A549 treated with ZK216348 at 1 μM for 4 hours (cell line): ENCODE results near the gene CCN2. TPM values are rescaled to one million over a fixed set of nuclear protein-coding genes. Genes with fewer than 3 reads are reported as not detected.

Source experiments
- total RNA-seq: library from RNA; stranded (reverse); fragments of 200-300 nt; extraction: Qiagen RNA extraction; gene quantifications from 5 replicates; pipeline ENCODE4 v1.2.3, GENCODE V29; 2022; ENCODE audit warnings: low read depth

Gene CCN2
- total RNA-seq: 43.2 to 82.6 TPM (median 64.5 TPM) in 5 replicates

GRCh38 chr6:131950767-131951575 is at the start of gene CCN2:
Gene CCN2, minus strand, starts transcription at chr6:131951372. Its CDS starts 200 bp downstream, at chr6:131951172.

Other genes with a start within 250 kb of the CCN2 start
- not detected in 5 replicates for gene OR2A4, start 250.0 kb downstream of the CCN2 start, total RNA-seq
- not detected in 5 replicates for gene CTAGE9, start 240.4 kb downstream of the CCN2 start, total RNA-seq
- 0.94 to 1.9 TPM (median 1.5 TPM) in 5 replicates for gene ENPP1, start 143.4 kb downstream of the CCN2 start, total RNA-seq